Kidney glomerular epithelial cell (primary cell): ENCODE results near the gene VWC2.

ENCODE experiments used
- DNase-seq: peaks from one replicate; lab custom pipeline; 2025; lab: John Stamatoyannopoulos, UW

VWC2 gene

GRCh38 chr7:49773218-49773935 is at the start of gene VWC2:
TSS of gene VWC2 (plus strand) at chr7:49773638. CDS start at chr7:49775436, 1,798 bp downstream.
- DNase-seq: no peak

- no peak for DNase-seq
Observed at GRCh38 chr7:49724071-49724470, 49.4 kb upstream of the VWC2 start.

- no peak for DNase-seq
Observed at GRCh38 chr7:49731836-49732235, 41.6 kb upstream of the VWC2 start.

GRCh38 chr7:49762666-49763065 is 10.8 kb upstream of the VWC2 start:
- no peak for DNase-seq

GRCh38 chr7:49763791-49764190 is 9.6 kb upstream of the VWC2 start:
- peak; percentile 17 for DNase-seq

GRCh38 chr7:49766966-49767365 is 6.5 kb upstream of the VWC2 start:
- DNase-seq: peak; percentile 18

- DNase-seq: no peak
Observed at GRCh38 chr7:49767719-49768118, 5.7 kb upstream of the VWC2 start.

GRCh38 chr7:49768254-49768653 is 5.2 kb upstream of the VWC2 start:
- DNase-seq: no peak

- DNase-seq: no peak
Observed at GRCh38 chr7:49768835-49769234, 4.6 kb upstream of the VWC2 start.

- DNase-seq: no peak
Observed at GRCh38 chr7:49769285-49769857, 4.1 kb upstream of the VWC2 start.

- DNase-seq: no peak
Observed at GRCh38 chr7:49770838-49771237, 2.6 kb upstream of the VWC2 start.

GRCh38 chr7:49771427-49772176 is 1.8 kb upstream of the VWC2 start:
- no peak for DNase-seq

GRCh38 chr7:49772916-49773217 is 571 bp upstream of the VWC2 start:
- no peak for DNase-seq

- DNase-seq: no peak
Observed at GRCh38 chr7:49773936-49774458, 559 bp downstream of the VWC2 start.

- DNase-seq: no peak
Observed at GRCh38 chr7:49774459-49775064, 1.1 kb downstream of the VWC2 start.

GRCh38 chr7:49775065-49775948 is 1.9 kb downstream of the VWC2 start:
- no peak for DNase-seq

GRCh38 chr7:49775949-49776443 is 2.6 kb downstream of the VWC2 start:
- DNase-seq: no peak

- DNase-seq: no peak
Observed at GRCh38 chr7:49776994-49777393, 3.6 kb downstream of the VWC2 start.

GRCh38 chr7:49778731-49779270 is 5.4 kb downstream of the VWC2 start:
- DNase-seq: no peak

- DNase-seq: no peak
Observed at GRCh38 chr7:49780953-49781352, 7.5 kb downstream of the VWC2 start.

GRCh38 chr7:49781996-49782395 is 8.6 kb downstream of the VWC2 start:
- no peak for DNase-seq
